Thoracic aorta (tissue), 2 donors: ENCODE data around the gene WBP4. TPM values are rescaled to one million over a fixed set of nuclear protein-coding genes. Genes with fewer than 3 reads are reported as not detected.

Source experiments
- ATAC-seq: fragments of 150-250 bp; one replicate; pipeline ENCODE4 v1.8.0; 2017; ENCODE audit warnings: low read depth; ENCODE audit not compliant: insufficient number of reproducible peaks, low FRiP score
- DNase-seq: peaks from one replicate; pipeline ENCODE4 v3.0.0-alpha.2; 2020; ENCODE audit warnings: low spot score
- H3K27ac ChIP-seq, 2 donors: fragments of 200-600 bp; sonication (generic); 1 replicate in 1 of 2; 2 replicates in 1 of 2; pipeline ENCODE4 v1.5.1; 2016; ENCODE audit warnings: mild to moderate bottlenecking in 2 of 2, moderate library complexity in 2 of 2
- H3K27me3 ChIP-seq: fragments of 200-600 bp; sonication (generic); replicated peaks from 2 replicates; pipeline ENCODE4 v1.6.0; 2016; ENCODE audit warnings: mild to moderate bottlenecking; ENCODE audit not compliant: insufficient read depth
- H3K36me3 ChIP-seq: fragments of 200-600 bp; sonication (generic); one replicate; pipeline ENCODE4 v1.5.1; 2016
- H3K4me1 ChIP-seq, 2 donors: fragments of 200-600 bp; sonication (generic); 1 replicate in 1 of 2; 2 replicates in 1 of 2; pipeline versions ENCODE4 v1.5.1 to v1.6.0; 2016; ENCODE audit warnings: low read depth in 2 of 2, mild to moderate bottlenecking in 1 of 2; ENCODE audit not compliant: control insufficient read depth in 1 of 2
- H3K4me3 ChIP-seq: fragments of 200-600 bp; sonication (generic); 2 replicates; pipeline ENCODE4 v1.5.1; 2016; ENCODE audit warnings: mild to moderate bottlenecking
- H3K9me3 ChIP-seq: fragments of 200-600 bp; sonication (generic); 2 replicates; pipeline ENCODE4 v1.5.1; 2016
- total RNA-seq, 2 donors: library from RNA; depleted of rRNA; stranded (reverse); fragments of >200 nt; gene quantifications; one replicate each; pipeline versions ENCODE4 v1.1.0 to v1.2.3, GENCODE V29; 2016
- TF ChIP-seq, protein P1 (sequence below): fragments of 200-600 bp; sonication (generic); IDR thresholded peaks from one replicate; pipeline ENCODE4 v1.5.1; 2019; ENCODE audit warnings: antibody characterized with exemption

The WBP4 gene
- total RNA-seq, 2 donors from 2014 or later: 11.1 to 16.5 TPM

DNA sequence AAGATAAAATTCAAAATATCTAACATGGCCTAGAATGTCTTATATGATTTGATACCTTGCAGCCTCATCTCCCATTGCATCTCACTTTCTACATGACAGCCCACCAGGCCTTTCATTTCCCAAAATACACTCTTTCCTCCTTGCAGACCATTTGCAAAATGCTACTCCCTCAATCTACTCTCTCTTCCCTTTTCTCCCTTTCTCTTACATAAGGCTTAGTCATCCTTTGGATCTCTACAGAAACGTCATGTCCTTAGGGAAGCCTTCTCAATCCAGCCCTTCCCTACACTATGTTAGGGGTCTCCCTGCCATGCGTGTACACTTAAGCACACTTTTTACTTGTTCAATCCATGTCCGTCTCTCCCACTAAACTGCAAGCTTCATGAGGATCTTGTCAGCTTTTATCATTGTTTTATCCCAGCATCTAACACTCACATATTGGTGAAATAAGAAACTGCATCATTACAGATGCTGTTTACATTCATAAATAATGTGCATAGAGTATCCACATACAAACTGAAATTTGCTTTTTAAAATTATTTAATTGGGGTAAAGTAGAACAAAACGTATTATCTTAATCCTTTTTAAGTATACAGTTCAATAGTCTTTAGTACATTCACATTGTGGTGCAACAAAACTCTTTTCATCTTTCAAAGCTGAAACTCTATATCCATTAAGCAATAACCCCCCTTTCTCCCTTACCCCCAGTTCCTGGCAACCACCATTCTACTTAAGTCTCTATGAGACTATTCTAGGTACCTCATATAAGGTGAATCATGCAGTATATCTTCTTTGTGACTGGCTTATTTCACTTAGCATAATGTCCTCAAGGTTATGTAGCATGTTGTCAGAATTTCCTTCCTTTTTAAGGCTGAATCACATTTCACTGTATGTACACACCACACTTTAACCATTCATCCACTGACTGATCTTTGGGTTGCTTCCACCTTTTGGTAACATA, 11.5 kb upstream of the WBP4 start:
- ATAC-seq: no peak

DNA sequence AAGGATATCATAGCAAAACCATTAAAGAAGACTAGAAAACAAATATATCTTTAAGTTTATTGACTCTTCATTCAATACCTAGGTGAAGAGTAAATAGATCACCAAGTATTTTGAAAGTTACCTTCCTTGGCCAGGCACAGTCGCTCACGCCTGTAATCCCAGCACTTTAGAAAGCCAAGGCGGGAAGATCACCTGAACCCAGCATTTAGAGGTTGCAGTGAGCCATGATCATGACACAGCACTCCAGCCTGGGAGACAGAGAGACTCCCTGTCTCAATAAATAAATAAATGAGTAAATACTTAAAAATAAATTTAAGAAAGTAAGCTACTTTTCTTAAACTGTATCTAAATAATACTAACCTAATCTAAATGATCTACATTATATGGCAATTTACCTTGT, 8.9 kb upstream of the WBP4 start:
- Histone ChIP-seq H3K27me3 (no peaks in the 10 kb centered on the region), H3K4me3 (no peak overlapping the region), H3K27ac (no peak overlapping the region), H3K36me3 (peaks cover under 1% of the 10 kb centered on the region), H3K9me3 (no peaks in the 10 kb centered on the region), H3K4me1 (peaks cover 40 to 65% of the 10 kb centered on the region in 2 donors)
- TF ChIP-seq, protein P1, sequence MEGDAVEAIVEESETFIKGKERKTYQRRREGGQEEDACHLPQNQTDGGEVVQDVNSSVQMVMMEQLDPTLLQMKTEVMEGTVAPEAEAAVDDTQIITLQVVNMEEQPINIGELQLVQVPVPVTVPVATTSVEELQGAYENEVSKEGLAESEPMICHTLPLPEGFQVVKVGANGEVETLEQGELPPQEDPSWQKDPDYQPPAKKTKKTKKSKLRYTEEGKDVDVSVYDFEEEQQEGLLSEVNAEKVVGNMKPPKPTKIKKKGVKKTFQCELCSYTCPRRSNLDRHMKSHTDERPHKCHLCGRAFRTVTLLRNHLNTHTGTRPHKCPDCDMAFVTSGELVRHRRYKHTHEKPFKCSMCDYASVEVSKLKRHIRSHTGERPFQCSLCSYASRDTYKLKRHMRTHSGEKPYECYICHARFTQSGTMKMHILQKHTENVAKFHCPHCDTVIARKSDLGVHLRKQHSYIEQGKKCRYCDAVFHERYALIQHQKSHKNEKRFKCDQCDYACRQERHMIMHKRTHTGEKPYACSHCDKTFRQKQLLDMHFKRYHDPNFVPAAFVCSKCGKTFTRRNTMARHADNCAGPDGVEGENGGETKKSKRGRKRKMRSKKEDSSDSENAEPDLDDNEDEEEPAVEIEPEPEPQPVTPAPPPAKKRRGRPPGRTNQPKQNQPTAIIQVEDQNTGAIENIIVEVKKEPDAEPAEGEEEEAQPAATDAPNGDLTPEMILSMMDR: no peak
- no peak for DNase-seq
- no peak for ATAC-seq

More for the DNA sequence above, 11.5 kb upstream of the WBP4 start:
- Histone ChIP-seq H3K27ac (no peak overlapping the region), H3K4me1 (peaks cover 21 to 40% of the 10 kb centered on the region in 2 donors), H3K9me3 (no peaks in the 10 kb centered on the region), H3K36me3 (peaks cover 3% of the 10 kb centered on the region), H3K27me3 (no peaks in the 10 kb centered on the region), H3K4me3 (no peak overlapping the region)
- TF ChIP-seq, protein P1: no peak
- no peak for DNase-seq

DNA sequence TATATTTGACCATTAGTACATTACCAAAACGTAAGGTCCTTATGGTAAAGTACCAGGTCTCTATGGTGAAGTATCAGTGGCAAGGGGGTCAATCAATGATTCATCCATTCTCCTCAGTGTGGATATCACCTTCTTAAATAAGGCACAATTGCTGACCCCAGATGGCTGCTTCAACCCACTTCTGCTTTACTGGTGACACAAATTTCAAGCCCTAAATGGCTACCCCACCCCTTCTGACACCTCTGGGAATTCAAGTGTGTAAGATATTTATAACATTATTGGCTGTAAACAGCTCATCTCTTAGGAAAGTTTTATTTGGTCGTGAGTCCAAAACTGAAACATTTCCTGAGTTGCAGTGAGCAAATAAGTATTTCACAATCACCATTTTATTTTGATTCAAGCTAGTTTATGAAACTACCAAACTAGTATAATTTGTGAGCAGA, 7.9 kb upstream of the WBP4 start:
- Histone ChIP-seq H3K4me3 (peak overlapping the region; percentile 33), H3K9me3 (no peaks in the 10 kb centered on the region), H3K4me1 (peaks cover 45 to 74% of the 10 kb centered on the region in 2 donors), H3K36me3 (no peaks in the 10 kb centered on the region), H3K27ac (peak overlapping the region; percentile 43 to 62), H3K27me3 (no peaks in the 10 kb centered on the region)
- TF ChIP-seq, protein P1: no peak
- ATAC-seq (peak; percentile 39), DNase-seq (no peak)

DNA sequence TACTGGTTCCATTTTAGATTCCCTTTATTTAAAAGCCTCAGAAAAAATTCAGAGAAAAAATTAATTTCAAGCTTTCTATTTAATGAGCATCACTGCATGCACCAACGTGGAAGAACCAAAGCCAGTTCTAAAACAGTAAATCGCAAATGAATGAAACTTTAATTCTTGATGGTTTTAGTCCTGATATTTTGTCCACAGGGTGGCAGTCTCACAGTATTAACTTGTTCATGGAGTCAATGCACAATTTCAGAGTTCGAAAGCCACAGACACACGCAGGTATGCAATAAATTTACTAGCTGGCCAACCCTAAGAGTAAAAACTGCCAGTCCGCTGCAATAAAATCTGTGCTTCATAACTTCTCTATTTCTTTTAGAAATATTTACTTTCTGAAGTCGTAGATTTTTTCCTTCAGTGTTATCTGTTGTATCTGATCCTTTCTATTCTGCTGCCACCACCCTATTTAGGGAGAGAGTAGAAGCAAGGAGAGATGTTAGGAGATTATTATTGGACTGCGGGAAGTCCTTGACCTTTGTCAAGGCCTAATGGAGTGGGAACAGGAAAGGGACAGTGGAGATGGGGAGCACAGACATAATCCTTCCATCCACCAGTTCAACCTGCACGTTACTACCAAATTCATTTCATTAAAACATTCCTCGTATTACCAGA, 7.0 kb upstream of the WBP4 start:
- DNase-seq (no peak), ATAC-seq (no peak)
- TF ChIP-seq, protein P1: peak; percentile 50
- Histone ChIP-seq H3K4me1 (peaks cover 51 to 81% of the 10 kb centered on the region in 2 donors), H3K4me3 (peak overlapping the region; percentile 17), H3K27ac (peak overlapping the region; percentile 5 to 62), H3K9me3 (no peaks in the 10 kb centered on the region), H3K27me3 (no peaks in the 10 kb centered on the region), H3K36me3 (no peaks in the 10 kb centered on the region)
